ENCODE results near the gene ENTPD8.

DNA sequence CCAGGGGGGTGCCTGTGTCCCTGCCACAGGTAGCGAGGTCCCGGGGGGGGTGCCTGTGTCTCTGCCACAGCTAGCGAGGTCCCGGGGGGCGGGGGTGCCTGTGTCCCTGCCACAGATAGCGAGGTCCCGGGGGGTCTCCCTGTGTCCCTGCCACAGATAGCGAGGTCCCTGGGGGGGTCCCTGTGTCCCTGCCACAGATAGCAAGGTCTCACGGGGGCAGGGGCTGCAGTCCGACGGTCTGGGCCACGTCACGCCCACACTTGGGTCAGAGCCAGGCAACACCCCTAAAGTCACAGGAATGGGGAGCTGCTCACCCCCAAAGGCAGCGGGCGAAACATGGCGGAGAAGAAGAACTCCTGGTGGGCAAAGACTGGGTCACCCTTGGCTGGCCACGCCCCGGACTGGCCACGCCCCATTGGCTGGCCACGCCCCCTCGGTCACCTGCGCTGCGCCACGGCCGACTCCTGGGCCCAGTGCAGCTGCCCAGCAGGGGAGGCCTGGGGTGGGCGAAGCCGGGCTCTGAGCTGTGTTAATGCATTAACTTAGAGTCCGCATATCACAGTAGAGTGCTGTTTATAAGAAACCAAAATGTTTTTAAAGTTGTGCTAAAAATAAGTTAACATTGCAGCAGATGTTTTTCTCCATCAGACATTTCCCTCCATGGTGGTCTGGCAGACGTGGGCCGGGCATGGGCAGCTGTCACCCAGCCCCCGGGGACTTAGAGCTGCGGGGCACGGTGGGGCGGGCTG, 11.0 kb downstream of the ENTPD8 start:
- TF ChIP-seq RCOR1 (IDR thresholded peaks at IDR 0.05; ENCODE audit: insufficient replicate concordance, low read length) (no peak), BHLHE40 (IDR thresholded peaks at IDR 0.05; ENCODE audit: low read depth, low read length) (no peak), POLR2A (IDR thresholded peaks at IDR 0.05; ENCODE audit: low read depth, low read length) (no peak), MXI1 (IDR thresholded peaks at IDR 0.05; ENCODE audit: borderline replicate concordance, low read depth, low read length) (no peak), RAD21 (IDR thresholded peaks at IDR 0.05; ENCODE audit: low read length) (no peak), CEBPB (IDR thresholded peaks at IDR 0.05; ENCODE audit: low read depth, low read length) (no peak), MAZ (IDR thresholded peaks at IDR 0.05; ENCODE audit: borderline replicate concordance, low read depth, low read length) (no peak), MAFK (IDR thresholded peaks at IDR 0.05; ENCODE audit: low read depth, low read length) (no peak)
- TF ChIP-seq, protein P1, sequence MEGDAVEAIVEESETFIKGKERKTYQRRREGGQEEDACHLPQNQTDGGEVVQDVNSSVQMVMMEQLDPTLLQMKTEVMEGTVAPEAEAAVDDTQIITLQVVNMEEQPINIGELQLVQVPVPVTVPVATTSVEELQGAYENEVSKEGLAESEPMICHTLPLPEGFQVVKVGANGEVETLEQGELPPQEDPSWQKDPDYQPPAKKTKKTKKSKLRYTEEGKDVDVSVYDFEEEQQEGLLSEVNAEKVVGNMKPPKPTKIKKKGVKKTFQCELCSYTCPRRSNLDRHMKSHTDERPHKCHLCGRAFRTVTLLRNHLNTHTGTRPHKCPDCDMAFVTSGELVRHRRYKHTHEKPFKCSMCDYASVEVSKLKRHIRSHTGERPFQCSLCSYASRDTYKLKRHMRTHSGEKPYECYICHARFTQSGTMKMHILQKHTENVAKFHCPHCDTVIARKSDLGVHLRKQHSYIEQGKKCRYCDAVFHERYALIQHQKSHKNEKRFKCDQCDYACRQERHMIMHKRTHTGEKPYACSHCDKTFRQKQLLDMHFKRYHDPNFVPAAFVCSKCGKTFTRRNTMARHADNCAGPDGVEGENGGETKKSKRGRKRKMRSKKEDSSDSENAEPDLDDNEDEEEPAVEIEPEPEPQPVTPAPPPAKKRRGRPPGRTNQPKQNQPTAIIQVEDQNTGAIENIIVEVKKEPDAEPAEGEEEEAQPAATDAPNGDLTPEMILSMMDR (conservative IDR thresholded peaks at IDR 0.05; ENCODE audit: low read depth, low read length), result no peak

All from IMR-90 (cell line).